Fibroblast of villous mesenchyme (primary cell): ENCODE results near the gene COL6A3. TPM values are rescaled to one million over a fixed set of nuclear protein-coding genes. Genes with fewer than 3 reads are reported as not detected.

Experiments
- DNase-seq: peaks from one replicate; pipeline ENCODE4 v3.0.0-alpha.2; 2010; ENCODE audit warnings: low read depth
- H3K4me3 ChIP-seq: 2 replicates; pipeline ENCODE4 v1.5.1; 2011; ENCODE audit warnings: low read depth, mild to moderate bottlenecking, low read length
- total RNA-seq: library from RNA; depleted of rRNA; stranded (reverse); fragments of >200 nt; gene quantifications from 2 replicates; pipeline ENCODE4 v1.2.3, GENCODE V29; 2012
- TF ChIP-seq, protein P1 (sequence below): IDR thresholded peaks from 2 replicates; pipeline ENCODE4 v1.5.1; 2012; ENCODE audit warnings: low read depth, mild to moderate bottlenecking, low read length; ENCODE audit not compliant: insufficient read depth

Gene COL6A3
- total RNA-seq, 1 donor = 1,329 TPM

DNA sequence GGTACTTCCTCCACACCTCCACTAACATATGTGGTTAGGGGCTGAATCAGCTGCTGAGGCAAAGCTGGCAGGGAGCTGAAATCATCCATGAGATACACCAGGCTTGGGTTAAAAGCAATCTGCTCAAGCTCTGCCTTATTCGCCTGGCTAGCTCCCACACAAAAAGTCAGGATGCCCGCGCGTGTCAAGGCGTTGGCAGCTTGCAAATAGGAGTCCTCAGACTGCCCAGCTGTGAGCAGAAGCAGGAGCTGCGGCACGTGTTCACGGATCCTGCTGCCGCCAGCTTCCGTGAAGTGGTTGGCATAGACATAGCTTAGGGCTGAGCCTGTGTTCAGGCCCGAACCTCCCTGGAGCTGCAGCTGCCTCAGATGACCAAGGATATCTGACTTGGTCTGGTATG is 35.3 kb downstream of the COL6A3 start:
- no peak for DNase-seq
- H3K4me3 ChIP-seq = no peak overlapping the region
- TF ChIP-seq, protein P1, sequence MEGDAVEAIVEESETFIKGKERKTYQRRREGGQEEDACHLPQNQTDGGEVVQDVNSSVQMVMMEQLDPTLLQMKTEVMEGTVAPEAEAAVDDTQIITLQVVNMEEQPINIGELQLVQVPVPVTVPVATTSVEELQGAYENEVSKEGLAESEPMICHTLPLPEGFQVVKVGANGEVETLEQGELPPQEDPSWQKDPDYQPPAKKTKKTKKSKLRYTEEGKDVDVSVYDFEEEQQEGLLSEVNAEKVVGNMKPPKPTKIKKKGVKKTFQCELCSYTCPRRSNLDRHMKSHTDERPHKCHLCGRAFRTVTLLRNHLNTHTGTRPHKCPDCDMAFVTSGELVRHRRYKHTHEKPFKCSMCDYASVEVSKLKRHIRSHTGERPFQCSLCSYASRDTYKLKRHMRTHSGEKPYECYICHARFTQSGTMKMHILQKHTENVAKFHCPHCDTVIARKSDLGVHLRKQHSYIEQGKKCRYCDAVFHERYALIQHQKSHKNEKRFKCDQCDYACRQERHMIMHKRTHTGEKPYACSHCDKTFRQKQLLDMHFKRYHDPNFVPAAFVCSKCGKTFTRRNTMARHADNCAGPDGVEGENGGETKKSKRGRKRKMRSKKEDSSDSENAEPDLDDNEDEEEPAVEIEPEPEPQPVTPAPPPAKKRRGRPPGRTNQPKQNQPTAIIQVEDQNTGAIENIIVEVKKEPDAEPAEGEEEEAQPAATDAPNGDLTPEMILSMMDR = no peak

DNA sequence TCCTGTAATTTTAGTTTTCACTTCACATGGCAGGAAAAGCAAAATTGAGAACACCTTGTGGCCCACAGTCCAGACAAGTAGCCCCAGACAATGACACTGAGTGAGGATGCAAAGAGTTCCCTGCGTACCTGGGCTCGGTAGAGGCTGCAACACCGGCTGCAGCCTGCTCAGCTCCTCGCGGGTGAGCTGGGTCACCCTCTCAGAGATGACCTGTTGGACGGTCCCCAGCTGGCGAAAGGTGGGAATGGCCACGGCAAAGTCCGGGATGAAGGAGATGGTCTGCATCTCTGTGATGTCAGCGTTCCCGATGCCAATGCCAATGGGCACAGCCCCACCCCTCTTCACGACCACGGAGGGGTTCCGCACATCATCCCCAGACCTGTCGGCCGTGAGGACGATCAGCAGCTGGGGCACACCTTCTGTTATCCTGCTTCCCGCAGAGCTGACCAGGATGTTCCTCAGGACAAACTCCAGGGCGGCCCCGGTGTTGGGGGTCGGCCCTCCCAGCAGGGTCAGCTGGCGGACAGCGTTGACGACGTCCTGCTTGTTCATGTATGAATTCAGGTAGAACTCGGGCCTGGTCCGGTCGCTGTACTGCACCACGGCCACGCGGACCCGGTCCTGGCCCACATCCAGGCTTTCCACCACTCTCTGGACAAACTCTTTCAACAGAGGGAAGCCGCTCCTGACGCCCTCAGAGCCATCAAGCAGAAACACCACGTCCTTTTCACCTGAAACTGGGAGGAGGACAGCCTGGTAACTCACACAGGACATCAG is 39.5 kb downstream of the COL6A3 start:
- TF ChIP-seq, protein P1 = no peak
- no peak for DNase-seq
- no peak overlapping the region for H3K4me3 ChIP-seq

DNA sequence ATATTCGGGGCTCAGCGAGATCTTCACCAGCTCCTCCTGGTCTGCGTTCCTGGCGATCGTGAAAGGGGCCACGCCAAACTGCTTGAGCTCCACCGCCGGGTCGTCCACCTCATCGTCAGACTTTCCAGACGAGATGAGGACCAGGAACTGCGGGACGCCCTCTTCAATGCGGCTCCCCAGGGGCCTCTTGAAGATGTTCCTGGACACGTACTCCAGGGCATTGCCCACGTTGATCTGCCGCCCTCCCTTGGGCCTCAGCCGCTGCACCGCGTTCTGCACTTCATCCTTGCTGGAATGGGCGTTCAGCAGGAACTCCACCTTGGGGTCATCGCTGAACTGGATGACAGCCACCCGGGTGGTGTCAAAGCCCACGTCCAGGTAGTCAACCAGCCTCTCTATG is 42.1 kb downstream of the COL6A3 start:
- DNase-seq = no peak
- no peak overlapping the region for H3K4me3 ChIP-seq
- TF ChIP-seq, protein P1 = no peak

DNA sequence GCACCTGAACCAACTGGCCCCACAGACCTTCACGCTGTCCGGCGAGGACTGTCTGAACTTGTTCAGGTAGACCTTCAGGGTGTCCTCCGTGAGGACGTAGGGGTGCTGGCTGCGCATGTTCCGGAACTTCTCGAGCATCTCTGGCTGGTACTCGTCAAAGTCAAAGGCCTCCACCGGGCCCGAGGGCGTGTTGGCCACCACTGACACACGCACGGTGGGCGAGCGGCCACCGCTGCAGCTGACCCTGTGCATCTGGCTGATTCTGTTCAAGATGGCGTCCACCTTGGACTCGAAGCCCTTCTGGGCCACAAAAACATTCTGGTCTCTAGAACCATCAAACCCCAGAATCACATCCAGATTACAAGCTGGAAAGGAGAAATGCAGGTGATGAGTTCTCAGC is 48.3 kb downstream of the COL6A3 start:
- TF ChIP-seq, protein P1 = no peak
- no peak for DNase-seq
- no peak overlapping the region for H3K4me3 ChIP-seq

DNA sequence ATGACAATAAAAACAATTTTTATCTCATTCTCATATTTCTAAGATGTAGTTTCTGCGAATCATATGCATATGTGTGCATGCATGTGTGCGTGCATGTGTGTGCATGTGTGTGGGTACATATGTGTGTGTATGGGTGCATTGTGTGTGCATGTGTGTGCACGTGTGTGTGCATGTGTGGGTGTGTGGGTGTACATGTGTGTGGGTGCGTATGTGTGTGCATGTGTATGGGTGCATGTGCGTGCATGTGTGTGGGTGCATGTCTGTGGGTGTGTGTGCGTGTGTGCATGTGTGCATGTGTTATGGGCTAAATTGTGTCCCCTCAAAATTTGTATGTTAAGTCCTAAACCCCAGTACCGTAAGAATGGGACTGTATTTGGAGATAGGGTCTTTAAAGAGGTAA is 49.3 kb downstream of the COL6A3 start:
- no peak for DNase-seq
- TF ChIP-seq, protein P1 = no peak
- no peak overlapping the region for H3K4me3 ChIP-seq

DNA sequence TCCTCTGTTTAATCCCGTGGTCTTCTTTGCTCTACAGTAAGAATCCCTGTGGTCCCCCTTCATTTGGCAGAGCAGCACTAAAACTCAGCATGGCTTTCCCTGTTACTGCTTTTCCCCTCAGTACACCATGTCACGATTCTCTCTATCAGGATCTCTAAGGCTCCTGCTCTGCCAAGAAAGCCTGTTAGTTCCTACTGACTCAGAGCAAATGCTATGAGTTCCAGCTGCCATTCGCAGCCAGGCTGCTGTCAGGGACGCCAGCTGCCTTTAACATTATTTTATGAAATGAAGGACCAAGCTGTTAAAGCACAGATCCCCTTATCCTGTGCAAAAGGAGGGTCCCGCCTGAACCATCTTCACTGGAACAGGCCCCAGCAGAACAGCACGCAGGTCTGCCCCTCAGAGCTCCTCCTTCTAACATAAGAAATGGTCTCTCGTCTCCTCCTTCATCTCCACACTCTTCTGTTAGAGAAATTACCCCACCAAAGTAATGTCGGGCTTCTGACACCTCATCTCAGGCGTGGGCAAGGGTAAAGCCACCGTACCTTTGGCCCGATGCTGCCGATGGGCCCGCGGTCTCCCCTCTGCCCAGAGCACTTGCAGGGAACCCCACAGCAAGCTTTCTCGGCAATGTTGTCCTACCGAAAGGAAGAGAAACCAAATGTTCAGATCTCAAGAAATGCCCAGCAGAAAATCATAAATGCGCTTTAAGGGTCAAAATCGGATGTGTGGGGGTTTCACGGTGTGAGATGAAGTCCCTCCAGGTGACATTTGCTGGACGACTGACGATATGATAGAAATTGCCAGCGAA is 52.6 kb downstream of the COL6A3 start:
- DNase-seq = no peak

More for the DNA sequence above, 52.6 kb downstream of the COL6A3 start:
- TF ChIP-seq, protein P1 = no peak
- no peak overlapping the region for H3K4me3 ChIP-seq
